IMR-90 (cell line): ENCODE data around the gene ZYX. TPM values are rescaled to one million over a fixed set of nuclear protein-coding genes. Genes with fewer than 3 reads are reported as not detected.

Experiments used
- ATAC-seq: fragments of 200-7000 bp; cut with Tn5 transposase; 2 replicates; pipeline ENCODE4 v1.9.1; 2020; ENCODE audit warnings: low read depth, mild to moderate bottlenecking, moderate library complexity
- BruUV-seq: library from RNA; stranded (reverse); fragments of 400-500 nt; replicated peaks from 2 replicates; lab custom pipeline; 2021; lab: Mats Ljungman, UMichigan
- CTCF ChIA-PET: fragments of 300-600 bp; formaldehyde crosslinking; extraction: SDS; loops from one replicate; lab custom pipeline; 2021; ENCODE audit warnings: antibody characterized with exemption; lab: Yijun Ruan, JAX
- POLR2A ChIA-PET: fragments of 300-600 bp; sonication (Branson Sonifier 250); formaldehyde crosslinking; loops from one replicate; lab custom pipeline; 2022; ENCODE audit warnings: antibody characterized with exemption; ENCODE audit not compliant: unreplicated experiment; lab: Charles Lee
- DNase-seq: peaks from one replicate; pipeline ENCODE4 v3.0.0; 2013
- H2AFZ ChIP-seq: replicated peaks from 2 replicates; pipeline ENCODE3; 2013; ENCODE audit warnings: low read length, mild to moderate bottlenecking; ENCODE audit not compliant: poor library complexity
- H2AK5ac ChIP-seq: 2 replicates; pipeline ENCODE4 v1.6.1; 2013; ENCODE audit warnings: low read depth, low read length, inconsistent platforms
- H2AK9ac ChIP-seq: replicated peaks from 2 replicates; pipeline ENCODE3; 2013; ENCODE audit warnings: mild to moderate bottlenecking, low read depth, low read length, moderate library complexity; ENCODE audit not compliant: poor library complexity
- H2BK120ac ChIP-seq: 2 replicates; pipeline ENCODE4 v1.6.1; 2013; ENCODE audit warnings: low read depth, low read length, inconsistent platforms
- H2BK15ac ChIP-seq: 3 replicates; pipeline ENCODE4 v1.6.1; 2013; ENCODE audit warnings: low read depth, low read length, inconsistent platforms
- H2BK20ac ChIP-seq: 2 replicates; pipeline ENCODE4 v1.6.1; 2013; ENCODE audit warnings: low read depth, mild to moderate bottlenecking, inconsistent platforms, low read length, moderate library complexity
- H2BK5ac ChIP-seq: 2 replicates; pipeline ENCODE4 v1.6.1; 2013; ENCODE audit warnings: mild to moderate bottlenecking, low read depth, low read length, inconsistent platforms; ENCODE audit not compliant: poor library complexity, severe bottlenecking
- H3K14ac ChIP-seq: replicated peaks from 2 replicates; pipeline ENCODE4 v1.6.1; 2013; ENCODE audit warnings: low read depth, low read length, inconsistent platforms
- H3K18ac ChIP-seq: 2 replicates; pipeline ENCODE4 v1.6.1; 2013; ENCODE audit warnings: low read depth, low read length, control low read depth
- H3K23ac ChIP-seq: 2 replicates; pipeline ENCODE4 v1.6.1; 2013; ENCODE audit warnings: low read depth, low read length, inconsistent platforms
- H3K27ac ChIP-seq: 2 replicates; pipeline ENCODE4 v1.5.1; 2013; ENCODE audit warnings: mild to moderate bottlenecking, control low read depth, low read length; ENCODE audit not compliant: insufficient read depth
- H3K27me3 ChIP-seq: 2 replicates; pipeline ENCODE4 v1.6.1; 2013; ENCODE audit warnings: low read length; ENCODE audit not compliant: control insufficient read depth, insufficient read depth
- H3K36me3 ChIP-seq: 2 replicates; pipeline ENCODE4 v1.6.1; 2013; ENCODE audit warnings: low read length, mixed read lengths; ENCODE audit not compliant: control insufficient read depth, insufficient read depth
- H3K4ac ChIP-seq: 2 replicates; pipeline ENCODE4 v1.6.1; 2013; ENCODE audit warnings: low read depth, low read length, inconsistent platforms
- H3K4me1 ChIP-seq: 2 replicates; pipeline ENCODE4 v1.6.1; 2013; ENCODE audit warnings: low read length, mixed read lengths; ENCODE audit not compliant: control insufficient read depth, insufficient read depth
- H3K4me2 ChIP-seq: 2 replicates; pipeline ENCODE4 v1.6.1; 2013; ENCODE audit warnings: low read depth, mild to moderate bottlenecking, control low read depth, low read length, moderate library complexity
- H3K4me3 ChIP-seq: 2 replicates; pipeline ENCODE4 v1.5.1; 2013; ENCODE audit warnings: low read depth, mild to moderate bottlenecking, control low read depth, low read length, moderate library complexity; ENCODE audit not compliant: insufficient read depth
- H3K56ac ChIP-seq: 2 replicates; pipeline ENCODE4 v1.6.1; 2013; ENCODE audit warnings: low read length, inconsistent platforms; ENCODE audit not compliant: insufficient read depth; ENCODE audit errors: extremely low read depth
- H3K79me1 ChIP-seq, 2 experiments: 2 replicates each; pipeline ENCODE4 v1.6.1; 2013; ENCODE audit warnings: low read length in 2 of 2, inconsistent platforms in 1 of 2, low read depth in 1 of 2
- H3K9ac ChIP-seq: 2 replicates; pipeline ENCODE4 v1.6.1; 2013; ENCODE audit warnings: low read depth, low read length, control low read depth
- H3K9me1 ChIP-seq: 2 replicates; pipeline ENCODE4 v1.6.1; 2013; ENCODE audit warnings: low read length, inconsistent platforms; ENCODE audit not compliant: insufficient read depth
- H3K9me3 ChIP-seq: 2 replicates; pipeline ENCODE4 v1.6.1; 2013; ENCODE audit warnings: low read length; ENCODE audit not compliant: control insufficient read depth, insufficient read depth
- H4K20me1 ChIP-seq: 2 replicates; pipeline ENCODE4 v1.6.1; 2013; ENCODE audit warnings: low read length, inconsistent platforms; ENCODE audit not compliant: insufficient read depth
- H4K5ac ChIP-seq: 2 replicates; pipeline ENCODE4 v1.6.1; 2013; ENCODE audit warnings: mild to moderate bottlenecking, low read depth, low read length, control low read depth
- H4K8ac ChIP-seq, 2 experiments: 2 replicates each; pipeline ENCODE4 v1.6.1; 2013; ENCODE audit warnings: low read depth in 2 of 2, low read length in 2 of 2, control low read depth in 1 of 2, inconsistent platforms in 1 of 2
- H4K91ac ChIP-seq: 2 replicates; pipeline ENCODE4 v1.6.1; 2013; ENCODE audit warnings: low read depth, low read length, inconsistent platforms; ENCODE audit not compliant: insufficient read depth
- BHLHE40 ChIP-seq: fragments of 150-350 bp; IDR thresholded peaks from 2 replicates; pipeline ENCODE4 v1.6.1; 2016; ENCODE audit warnings: mild to moderate bottlenecking, low read depth, low read length
- MAFK ChIP-seq: IDR thresholded peaks from 2 replicates; pipeline ENCODE4 v1.6.1; 2012; ENCODE audit warnings: low read depth, low read length, improper control_type of control experiment
- MAZ ChIP-seq: IDR thresholded peaks from 2 replicates; pipeline ENCODE4 v1.6.1; 2012; ENCODE audit warnings: low read depth, mild to moderate bottlenecking, low read length, improper control_type of control experiment, moderate library complexity, borderline replicate concordance
- RCOR1 ChIP-seq: IDR thresholded peaks from 2 replicates; pipeline ENCODE4 v1.6.1; 2012; ENCODE audit warnings: mild to moderate bottlenecking, low read length, improper control_type of control experiment; ENCODE audit not compliant: insufficient replicate concordance
- RFX5 ChIP-seq: IDR thresholded peaks from 2 replicates; pipeline ENCODE4 v1.8.0; 2012; ENCODE audit warnings: low read depth, mild to moderate bottlenecking, low read length, moderate library complexity
- WGBS, 2 experiments: methylation state at CpG; one replicate each; pipeline versions ENCODE4 v1.1.5 to v1.1.7; 2013; ENCODE audit warnings: missing lambda C conversion rate in 2 of 2; ENCODE audit not compliant: insufficient read length in 1 of 2; ENCODE audit errors: extremely low coverage in 2 of 2; 5-methylcytosine and 5-hydroxymethylcytosine counted together
- dilution Hi-C: fragments of 300-500 bp; cut with HindIII; formaldehyde crosslinking; loops from one replicate; pipeline ENCODE4 v1.14.3; 2018; ENCODE audit warnings: low sequenced_read_pairs; ENCODE audit not compliant: unreplicated experiment
- in situ Hi-C: fragments of 300-500 bp; cut with MboI; formaldehyde crosslinking; loops from 3 replicates; pipeline ENCODE4 v1.14.3; 2019; ENCODE audit warnings: low sequenced_read_pairs, inconsistent platforms, mixed read lengths
- intact Hi-C: fragments of 100-400 bp; cut with micrococcal nuclease; formaldehyde crosslinking; loops from 2 replicates; pipeline ENCODE4 v1.10.0; 2022
- polyA plus RNA-seq, 3 experiments: library from polyadenylated mRNA; depleted of rRNA; stranded (reverse); fragments of >200 nt; gene quantifications; 2 replicates each; pipeline ENCODE4 v1.2.3, GENCODE V29; 2012; ENCODE audit warnings: low replicate concordance in 1 of 3
- total RNA-seq: library from RNA; depleted of rRNA; stranded (reverse); fragments of >200 nt; gene quantifications from 2 replicates; pipeline ENCODE4 v1.2.3, GENCODE V29; 2012

Gene ZYX
- total and polyA plus RNA-seq, 2 of the 4 experiments (the other 2 are of a cell fraction) = 22.6 to 334 TPM

- peaks cover 27% of the 10 kb centered on the region for H3K4me1 ChIP-seq
- CTCF ChIA-PET = interaction anchor here (0.6 to 2.1 kb wide), 11 partner anchors 17 to 1011 kb away, joined by 3 to 12 read pairs (median 5); partner anchors contain the start of genes FAM131B and GSTK1
- H3K4me3 ChIP-seq = peak overlapping the region; percentile 68
- peaks cover 24% of the 10 kb centered on the region for H3K36me3 ChIP-seq
- DNase-seq (no peak), ATAC-seq (no peak)
- no peaks in the 10 kb centered on the region for H3K27me3 ChIP-seq
- peak overlapping the region; percentile 80 for H3K14ac ChIP-seq
- peak overlapping the region; percentile 92 for H3K4ac ChIP-seq
- BruUV-seq = no TSS peak
- 25% methylated on average over 7 of the region's 15 CpGs; no CpG with 5 or more reads in 1 of the 2 experiments for WGBS, 2 experiments
- dilution Hi-C loops (no loop called here), intact Hi-C loops (loop anchor here (1.0 to 5.0 kb wide), 3 partner anchors 91 to 817 kb away; partner anchors contain the start of gene CASP2), in situ Hi-C loops (no loop called here)
- H4K5ac ChIP-seq = peak overlapping the region; percentile 6
- peak overlapping the region; percentile 65 for H2BK5ac ChIP-seq
- peak overlapping the region; percentile 86 to 98 for H4K8ac ChIP-seq
- peak overlapping the region; percentile 73 for H2AK9ac ChIP-seq
- H2BK20ac ChIP-seq = peak overlapping the region; percentile 64
- no peaks in the 10 kb centered on the region for H3K9me3 ChIP-seq
- peak overlapping the region; percentile 19 for H3K18ac ChIP-seq
- peak overlapping the region; percentile 80 for H4K91ac ChIP-seq
- H3K79me1 ChIP-seq = peaks cover 9 to 44% of the 10 kb centered on the region in 2 experiments; a peak in 3 of 4 replicates
- peak overlapping the region; percentile 93 for H3K4me2 ChIP-seq
- H3K9ac ChIP-seq = peak overlapping the region; percentile 85
- peak overlapping the region; percentile 98 for H2AK5ac ChIP-seq
- peak overlapping the region; percentile 100 for H3K27ac ChIP-seq
- peak overlapping the region; percentile 92 for H3K56ac ChIP-seq
- H2BK120ac ChIP-seq = peak overlapping the region; percentile 79
- H2AFZ ChIP-seq = peak overlapping the region; percentile 71
- H3K9me1 ChIP-seq = peaks cover 23% of the 10 kb centered on the region
- H4K20me1 ChIP-seq = peaks cover 30% of the 10 kb centered on the region
- H2BK15ac ChIP-seq = peak overlapping the region; percentile 42; the same call in 2 of the 3 replicates
- TF ChIP-seq MAFK = no peak
- no peak for TF ChIP-seq RCOR1
- TF ChIP-seq BHLHE40 = no peak
- no peak for TF ChIP-seq RFX5
- no peak for TF ChIP-seq MAZ
- POLR2A ChIA-PET = no interaction called here
- peak overlapping the region; percentile 83 for H3K23ac ChIP-seq
Measured at GRCh38 chr7:143379611-143380259, 1.4 kb upstream of the ZYX start.
